WTC11 (cell line): ENCODE data around the gene UBE3C.

ENCODE experiments used
- CBFB ChIP-seq: sonication (generic); formaldehyde crosslinking; IDR thresholded peaks from 2 replicates; pipeline ENCODE4 v1.8.1; 2022; ENCODE audit warnings: mild to moderate bottlenecking, low read depth, missing genetic modification reagents
- CTCF ChIP-seq: fragments of 200-600 bp; IDR thresholded peaks from 2 replicates; pipeline ENCODE4 v1.8.0; 2022; ENCODE audit warnings: antibody characterized with exemption
- FOXK1 ChIP-seq: sonication (generic); formaldehyde crosslinking; IDR thresholded peaks from 2 replicates; pipeline ENCODE4 v1.8.0; 2022; ENCODE audit warnings: mild to moderate bottlenecking, moderate library complexity, missing genetic modification reagents
- GRHL2 ChIP-seq: fragments of 250-450 bp; sonication (Bioruptor Pico); IDR thresholded peaks from 2 replicates; pipeline ENCODE4 v1.8.0; 2022; ENCODE audit warnings: mild to moderate bottlenecking, moderate library complexity; ENCODE audit not compliant: insufficient replicate concordance, severe bottlenecking
- JUN ChIP-seq: sonication (generic); formaldehyde crosslinking; IDR thresholded peaks from 2 replicates; pipeline ENCODE4 v1.8.0; 2023; ENCODE audit warnings: mild to moderate bottlenecking, missing genetic modification reagents
- RORB ChIP-seq: fragments of 250-450 bp; sonication (Bioruptor Pico); IDR thresholded peaks from 2 replicates; pipeline ENCODE4 v1.9.0; 2021; ENCODE audit warnings: mild to moderate bottlenecking
- ZNF396 ChIP-seq: fragments of 250-450 bp; sonication (Bioruptor Pico); IDR thresholded peaks from 2 replicates; pipeline ENCODE4 v1.8.0; 2021; ENCODE audit warnings: mild to moderate bottlenecking, moderate library complexity, borderline replicate concordance
- ZNF671 ChIP-seq: fragments of 250-450 bp; sonication (Bioruptor Pico); IDR thresholded peaks from 2 replicates; pipeline ENCODE4 v1.8.0; 2021; ENCODE audit warnings: mild to moderate bottlenecking
- TF ChIP-seq, protein P1 (sequence below): sonication (generic); formaldehyde crosslinking; IDR thresholded peaks from 2 replicates; pipeline ENCODE4 v1.8.1; 2022; ENCODE audit warnings: low read depth, missing genetic modification reagents, borderline replicate concordance
- TF ChIP-seq, protein P2 (sequence below): sonication (generic); formaldehyde crosslinking; IDR thresholded peaks from 2 replicates; pipeline ENCODE4 v1.8.1; 2023; ENCODE audit warnings: mild to moderate bottlenecking, missing genetic modification reagents, borderline replicate concordance

- no peak for TF ChIP-seq ZNF671 (CRISPR knock-in tag)
- TF ChIP-seq RORB (CRISPR knock-in tag) = no peak
- TF ChIP-seq FOXK1 (CRISPR knock-in tag) = no peak
- TF ChIP-seq, protein P1, sequence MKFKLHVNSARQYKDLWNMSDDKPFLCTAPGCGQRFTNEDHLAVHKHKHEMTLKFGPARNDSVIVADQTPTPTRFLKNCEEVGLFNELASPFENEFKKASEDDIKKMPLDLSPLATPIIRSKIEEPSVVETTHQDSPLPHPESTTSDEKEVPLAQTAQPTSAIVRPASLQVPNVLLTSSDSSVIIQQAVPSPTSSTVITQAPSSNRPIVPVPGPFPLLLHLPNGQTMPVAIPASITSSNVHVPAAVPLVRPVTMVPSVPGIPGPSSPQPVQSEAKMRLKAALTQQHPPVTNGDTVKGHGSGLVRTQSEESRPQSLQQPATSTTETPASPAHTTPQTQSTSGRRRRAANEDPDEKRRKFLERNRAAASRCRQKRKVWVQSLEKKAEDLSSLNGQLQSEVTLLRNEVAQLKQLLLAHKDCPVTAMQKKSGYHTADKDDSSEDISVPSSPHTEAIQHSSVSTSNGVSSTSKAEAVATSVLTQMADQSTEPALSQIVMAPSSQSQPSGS = no peak
- no peak for TF ChIP-seq CTCF
- TF ChIP-seq, protein P2, sequence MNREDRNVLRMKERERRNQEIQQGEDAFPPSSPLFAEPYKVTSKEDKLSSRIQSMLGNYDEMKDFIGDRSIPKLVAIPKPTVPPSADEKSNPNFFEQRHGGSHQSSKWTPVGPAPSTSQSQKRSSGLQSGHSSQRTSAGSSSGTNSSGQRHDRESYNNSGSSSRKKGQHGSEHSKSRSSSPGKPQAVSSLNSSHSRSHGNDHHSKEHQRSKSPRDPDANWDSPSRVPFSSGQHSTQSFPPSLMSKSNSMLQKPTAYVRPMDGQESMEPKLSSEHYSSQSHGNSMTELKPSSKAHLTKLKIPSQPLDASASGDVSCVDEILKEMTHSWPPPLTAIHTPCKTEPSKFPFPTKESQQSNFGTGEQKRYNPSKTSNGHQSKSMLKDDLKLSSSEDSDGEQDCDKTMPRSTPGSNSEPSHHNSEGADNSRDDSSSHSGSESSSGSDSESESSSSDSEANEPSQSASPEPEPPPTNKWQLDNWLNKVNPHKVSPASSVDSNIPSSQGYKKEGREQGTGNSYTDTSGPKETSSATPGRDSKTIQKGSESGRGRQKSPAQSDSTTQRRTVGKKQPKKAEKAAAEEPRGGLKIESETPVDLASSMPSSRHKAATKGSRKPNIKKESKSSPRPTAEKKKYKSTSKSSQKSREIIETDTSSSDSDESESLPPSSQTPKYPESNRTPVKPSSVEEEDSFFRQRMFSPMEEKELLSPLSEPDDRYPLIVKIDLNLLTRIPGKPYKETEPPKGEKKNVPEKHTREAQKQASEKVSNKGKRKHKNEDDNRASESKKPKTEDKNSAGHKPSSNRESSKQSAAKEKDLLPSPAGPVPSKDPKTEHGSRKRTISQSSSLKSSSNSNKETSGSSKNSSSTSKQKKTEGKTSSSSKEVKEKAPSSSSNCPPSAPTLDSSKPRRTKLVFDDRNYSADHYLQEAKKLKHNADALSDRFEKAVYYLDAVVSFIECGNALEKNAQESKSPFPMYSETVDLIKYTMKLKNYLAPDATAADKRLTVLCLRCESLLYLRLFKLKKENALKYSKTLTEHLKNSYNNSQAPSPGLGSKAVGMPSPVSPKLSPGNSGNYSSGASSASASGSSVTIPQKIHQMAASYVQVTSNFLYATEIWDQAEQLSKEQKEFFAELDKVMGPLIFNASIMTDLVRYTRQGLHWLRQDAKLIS = no peak
- no peak for TF ChIP-seq GRHL2 (CRISPR knock-in tag)
- TF ChIP-seq JUN (CRISPR knock-in tag) = no peak
- TF ChIP-seq ZNF396 (CRISPR knock-in tag) = no peak
- TF ChIP-seq CBFB (CRISPR knock-in tag) = no peak
Measured at GRCh38 chr7:157176771-157177170, 38.0 kb downstream of the UBE3C start.
